Karpas-422 (cell line): ENCODE results near the gene IQCM. TPM values are rescaled to one million over a fixed set of nuclear protein-coding genes. Genes with fewer than 3 reads are reported as not detected.

Experiments used
- DNase-seq: peaks from one replicate; pipeline ENCODE4 v3.0.0-alpha.2; 2015
- H2AFZ ChIP-seq: fragments of 200-600 bp; sonication (generic); 2 replicates; pipeline ENCODE4 v1.6.1; 2014; ENCODE audit warnings: antibody characterized with exemption, low read length, mixed read lengths
- H3K27ac ChIP-seq: fragments of 200-600 bp; sonication (generic); 2 replicates; pipeline ENCODE4 v1.5.1; 2014; ENCODE audit warnings: mild to moderate bottlenecking, low read length, moderate library complexity
- H3K27me3 ChIP-seq: fragments of 200-600 bp; sonication (generic); 2 replicates; pipeline ENCODE4 v1.6.1; 2014; ENCODE audit warnings: low read length, mixed read lengths
- H3K36me3 ChIP-seq: fragments of 200-600 bp; sonication (generic); 2 replicates; pipeline ENCODE4 v1.6.1; 2014; ENCODE audit warnings: low read length, mixed read lengths; ENCODE audit not compliant: insufficient read depth
- H3K4me1 ChIP-seq: fragments of 200-600 bp; sonication (generic); 2 replicates; pipeline ENCODE4 v1.6.1; 2014; ENCODE audit warnings: mild to moderate bottlenecking, low read length, mixed read lengths
- H3K4me2 ChIP-seq: fragments of 200-600 bp; sonication (generic); 2 replicates; pipeline ENCODE4 v1.6.1; 2014; ENCODE audit warnings: low read length, low read depth, mild to moderate bottlenecking; ENCODE audit not compliant: poor library complexity, severe bottlenecking
- H3K4me3 ChIP-seq: fragments of 200-600 bp; sonication (generic); 2 replicates; pipeline ENCODE4 v1.5.1; 2014; ENCODE audit warnings: mild to moderate bottlenecking, antibody characterized with exemption, low read length, mixed read lengths
- H3K79me2 ChIP-seq: fragments of 200-600 bp; sonication (generic); 2 replicates; pipeline ENCODE4 v1.6.1; 2014; ENCODE audit warnings: mild to moderate bottlenecking, low read length, mixed read lengths
- H3K9ac ChIP-seq: fragments of 200-600 bp; sonication (generic); 2 replicates; pipeline ENCODE4 v1.6.0; 2014; ENCODE audit warnings: low read length
- H3K9me2 ChIP-seq: fragments of 200-600 bp; sonication (generic), shearing (Covaris generic); replicated peaks from 2 replicates; pipeline ENCODE4 v1.6.0; 2014; ENCODE audit warnings: mild to moderate bottlenecking, low read length, moderate library complexity; ENCODE audit not compliant: insufficient read depth
- H3K9me3 ChIP-seq: fragments of 300-700, 200-600 bp; sonication (generic); 2 replicates; pipeline ENCODE4 v1.6.1; 2014; ENCODE audit warnings: low read length, mixed read lengths
- H4K20me1 ChIP-seq: fragments of 200-600 bp; sonication (generic); 2 replicates; pipeline ENCODE4 v1.6.1; 2014; ENCODE audit warnings: mild to moderate bottlenecking, antibody characterized with exemption, low read length, low read depth; ENCODE audit not compliant: insufficient read depth
- total RNA-seq: library from RNA; depleted of rRNA; stranded (reverse); fragments of >200 nt; shearing (Covaris generic); gene quantifications from 2 replicates; pipeline ENCODE4 v1.2.3, GENCODE V29; 2014; ENCODE audit warnings: low replicate concordance; rRNA removed

The IQCM gene
- not detected in 2 replicates for total RNA-seq

GRCh38 chr4:149815743-149816142, at the start of gene IQCM:
Gene IQCM, minus strand, starts transcription at chr4:149815843. Its CDS starts 73,152 bp downstream, at chr4:149742691.
- Histone ChIP-seq H4K20me1 (no peaks in the 10 kb centered on the region), H3K4me2 (no peak within 1 kb of the TSS), H3K9me2 (no peaks in the 10 kb centered on the region), H3K4me1 (no peaks in the 10 kb centered on the region), H3K4me3 (no peak within 1 kb of the TSS), H2AFZ (no peak within 1 kb of the TSS), H3K9ac (no peak within 1 kb of the TSS), H3K9me3 (peaks cover 4% of the 10 kb centered on the region; the same call in 1 of the 2 replicates), H3K36me3 (no peaks in the 10 kb centered on the region), H3K27ac (no peak within 1 kb of the TSS), H3K27me3 (no peaks in the 10 kb centered on the region), H3K79me2 (no peaks in the 10 kb centered on the region)
- DNase-seq, result no peak

GRCh38 chr4:149857446-149857845, 41.8 kb upstream of the IQCM start:
- H3K36me3 ChIP-seq, result no peaks in the 10 kb centered on the region
- no peak overlapping the region for H3K4me3 ChIP-seq
- no peaks in the 10 kb centered on the region for H3K27me3 ChIP-seq
- no peaks in the 10 kb centered on the region for H3K4me1 ChIP-seq
- H3K79me2 ChIP-seq, result no peaks in the 10 kb centered on the region
- no peaks in the 10 kb centered on the region for H4K20me1 ChIP-seq
- no peak overlapping the region for H3K9ac ChIP-seq
- H3K9me2 ChIP-seq, result no peaks in the 10 kb centered on the region
- no peak overlapping the region for H3K27ac ChIP-seq
- no peaks in the 10 kb centered on the region for H3K9me3 ChIP-seq
- H3K4me2 ChIP-seq, result no peak overlapping the region
- H2AFZ ChIP-seq, result no peak overlapping the region
- DNase-seq, result no peak

- Histone ChIP-seq H3K9me2 (no peaks in the 10 kb centered on the region), H3K36me3 (no peaks in the 10 kb centered on the region), H3K79me2 (no peaks in the 10 kb centered on the region), H2AFZ (no peak overlapping the region), H4K20me1 (no peaks in the 10 kb centered on the region), H3K4me1 (no peaks in the 10 kb centered on the region), H3K4me2 (no peak overlapping the region), H3K27ac (no peak overlapping the region), H3K27me3 (no peaks in the 10 kb centered on the region), H3K4me3 (no peak overlapping the region), H3K9ac (no peak overlapping the region), H3K9me3 (no peaks in the 10 kb centered on the region)
- DNase-seq, result no peak
Observed at GRCh38 chr4:149845743-149846142, 30.1 kb upstream of the IQCM start.

- H3K27ac ChIP-seq, result no peak overlapping the region
- no peaks in the 10 kb centered on the region for H3K36me3 ChIP-seq
- H3K9me3 ChIP-seq, result no peaks in the 10 kb centered on the region
- H3K4me2 ChIP-seq, result no peak overlapping the region
- no peaks in the 10 kb centered on the region for H3K27me3 ChIP-seq
- H3K79me2 ChIP-seq, result no peaks in the 10 kb centered on the region
- DNase-seq, result no peak
- no peak overlapping the region for H3K9ac ChIP-seq
- H3K9me2 ChIP-seq, result no peaks in the 10 kb centered on the region
- H3K4me3 ChIP-seq, result no peak overlapping the region
- no peaks in the 10 kb centered on the region for H3K4me1 ChIP-seq
- no peaks in the 10 kb centered on the region for H4K20me1 ChIP-seq
- H2AFZ ChIP-seq, result no peak overlapping the region
Observed at GRCh38 chr4:149841686-149842085, 26.0 kb upstream of the IQCM start.

- Histone ChIP-seq H2AFZ (no peak overlapping the region), H3K79me2 (no peaks in the 10 kb centered on the region), H3K27me3 (no peaks in the 10 kb centered on the region), H3K4me1 (no peaks in the 10 kb centered on the region), H4K20me1 (no peaks in the 10 kb centered on the region), H3K27ac (no peak overlapping the region), H3K4me3 (no peak overlapping the region), H3K9me2 (no peaks in the 10 kb centered on the region), H3K9ac (no peak overlapping the region), H3K4me2 (no peak overlapping the region), H3K36me3 (no peaks in the 10 kb centered on the region), H3K9me3 (no peaks in the 10 kb centered on the region)
- DNase-seq, result no peak
Observed at GRCh38 chr4:149838036-149838435, 22.4 kb upstream of the IQCM start.

- Histone ChIP-seq H3K27ac (no peak overlapping the region), H3K4me2 (no peak overlapping the region), H3K4me3 (no peak overlapping the region), H3K9me2 (no peaks in the 10 kb centered on the region), H3K27me3 (no peaks in the 10 kb centered on the region), H2AFZ (no peak overlapping the region), H3K36me3 (no peaks in the 10 kb centered on the region), H4K20me1 (no peaks in the 10 kb centered on the region), H3K9ac (no peak overlapping the region), H3K9me3 (no peaks in the 10 kb centered on the region), H3K4me1 (no peaks in the 10 kb centered on the region), H3K79me2 (no peaks in the 10 kb centered on the region)
- DNase-seq, result no peak
Observed at GRCh38 chr4:149836546-149836945, 20.9 kb upstream of the IQCM start.

- H3K9ac ChIP-seq, result no peak overlapping the region
- no peak for DNase-seq
- no peaks in the 10 kb centered on the region for H3K79me2 ChIP-seq
- H3K4me2 ChIP-seq, result no peak overlapping the region
- H3K4me3 ChIP-seq, result no peak overlapping the region
- H3K27ac ChIP-seq, result no peak overlapping the region
- H3K27me3 ChIP-seq, result no peaks in the 10 kb centered on the region
- H3K36me3 ChIP-seq, result no peaks in the 10 kb centered on the region
- no peaks in the 10 kb centered on the region for H4K20me1 ChIP-seq
- no peak overlapping the region for H2AFZ ChIP-seq
- no peaks in the 10 kb centered on the region for H3K4me1 ChIP-seq
- H3K9me2 ChIP-seq, result no peaks in the 10 kb centered on the region
- H3K9me3 ChIP-seq, result no peaks in the 10 kb centered on the region
Observed at GRCh38 chr4:149835280-149835679, 19.6 kb upstream of the IQCM start.

GRCh38 chr4:149831656-149832208, 16.1 kb upstream of the IQCM start:
- no peak overlapping the region for H2AFZ ChIP-seq
- H3K36me3 ChIP-seq, result no peaks in the 10 kb centered on the region
- H3K9me3 ChIP-seq, result no peaks in the 10 kb centered on the region
- no peaks in the 10 kb centered on the region for H4K20me1 ChIP-seq
- no peak overlapping the region for H3K4me3 ChIP-seq
- no peak overlapping the region for H3K27ac ChIP-seq
- no peak overlapping the region for H3K9ac ChIP-seq
- no peaks in the 10 kb centered on the region for H3K27me3 ChIP-seq
- no peak overlapping the region for H3K4me2 ChIP-seq
- DNase-seq, result no peak
- H3K9me2 ChIP-seq, result no peaks in the 10 kb centered on the region
- no peaks in the 10 kb centered on the region for H3K79me2 ChIP-seq
- H3K4me1 ChIP-seq, result no peaks in the 10 kb centered on the region

- Histone ChIP-seq H4K20me1 (no peaks in the 10 kb centered on the region), H3K27ac (no peak overlapping the region), H3K27me3 (no peaks in the 10 kb centered on the region), H3K9ac (no peak overlapping the region), H3K4me3 (no peak overlapping the region), H2AFZ (no peak overlapping the region), H3K9me2 (no peaks in the 10 kb centered on the region), H3K4me2 (no peak overlapping the region), H3K4me1 (no peaks in the 10 kb centered on the region), H3K36me3 (no peaks in the 10 kb centered on the region), H3K9me3 (no peaks in the 10 kb centered on the region), H3K79me2 (no peaks in the 10 kb centered on the region)
- DNase-seq, result no peak
Observed at GRCh38 chr4:149830823-149831222, 15.2 kb upstream of the IQCM start.
